ENCODE measurements around the gene NUP98. TPM values are rescaled to one million over a fixed set of nuclear protein-coding genes. Genes with fewer than 3 reads are reported as not detected.

The NUP98 gene
- total RNA-seq, 1 donor from 2014 or later, result 129 TPM

DNA sequence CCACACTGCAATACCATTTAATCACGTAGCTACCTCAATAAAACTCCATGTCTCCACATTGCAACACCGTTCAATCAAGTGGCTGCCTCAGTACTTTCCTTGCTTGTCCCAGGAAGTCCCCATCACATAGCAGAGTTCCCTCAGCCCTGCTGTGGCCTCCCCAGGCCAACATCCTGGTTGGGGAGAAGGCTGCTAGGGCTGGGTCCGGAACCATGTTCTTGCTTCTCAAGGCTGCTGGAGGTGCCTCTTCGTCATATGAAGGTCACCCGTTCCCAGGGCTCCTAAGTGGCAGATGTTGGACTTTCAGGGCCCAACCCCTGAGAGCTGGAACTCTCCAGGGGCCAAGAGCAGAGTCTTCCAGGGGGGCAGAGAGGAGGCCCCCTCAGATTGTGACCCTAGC is 158.8 kb downstream of the NUP98 start:
- H3K27me3 Mint-ChIP-seq, result peaks cover 20% of the 10 kb centered on the region
- DNase-seq, result no peak
- no peaks in the 10 kb centered on the region for H3K9me3 Mint-ChIP-seq
- H3K36me3 Mint-ChIP-seq (ENCODE audit: low read depth), result no peaks in the 10 kb centered on the region
- peaks cover 5% of the 10 kb centered on the region for H3K4me1 Mint-ChIP-seq
- H3K4me3 Mint-ChIP-seq, result no peak overlapping the region
- intact Hi-C loops (cut with micrococcal nuclease), result no loop called here
- no peak overlapping the region for H3K27ac Mint-ChIP-seq

DNA sequence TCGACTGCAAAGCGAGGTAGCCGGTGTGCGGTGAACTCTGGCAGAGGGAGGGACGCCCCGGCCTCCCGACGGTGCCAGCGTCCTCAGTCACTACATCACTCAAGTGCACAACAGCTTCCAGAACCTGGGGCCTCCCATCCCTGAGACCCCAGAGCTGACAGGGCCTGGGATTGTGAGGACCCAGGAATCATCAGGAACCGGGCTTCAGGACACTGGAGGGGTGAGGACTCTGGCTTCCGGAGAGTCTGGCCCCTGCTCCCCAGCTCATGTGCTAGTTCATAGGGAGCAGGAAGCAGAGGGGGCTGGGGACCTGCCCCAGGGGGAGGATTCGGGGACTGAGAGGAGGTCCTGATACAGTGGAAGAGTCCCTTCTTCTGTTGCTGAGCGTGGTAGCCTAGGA is 160.2 kb downstream of the NUP98 start:
- Mint-ChIP-seq H3K36me3 (ENCODE audit: low read depth) (no peaks in the 10 kb centered on the region), H3K27ac (no peak overlapping the region), H3K4me3 (no peak overlapping the region), H3K27me3 (peaks cover 10% of the 10 kb centered on the region), H3K4me1 (peaks cover 2% of the 10 kb centered on the region), H3K9me3 (no peaks in the 10 kb centered on the region)
- intact Hi-C loops (cut with micrococcal nuclease), result no loop called here
- no peak for DNase-seq

DNA sequence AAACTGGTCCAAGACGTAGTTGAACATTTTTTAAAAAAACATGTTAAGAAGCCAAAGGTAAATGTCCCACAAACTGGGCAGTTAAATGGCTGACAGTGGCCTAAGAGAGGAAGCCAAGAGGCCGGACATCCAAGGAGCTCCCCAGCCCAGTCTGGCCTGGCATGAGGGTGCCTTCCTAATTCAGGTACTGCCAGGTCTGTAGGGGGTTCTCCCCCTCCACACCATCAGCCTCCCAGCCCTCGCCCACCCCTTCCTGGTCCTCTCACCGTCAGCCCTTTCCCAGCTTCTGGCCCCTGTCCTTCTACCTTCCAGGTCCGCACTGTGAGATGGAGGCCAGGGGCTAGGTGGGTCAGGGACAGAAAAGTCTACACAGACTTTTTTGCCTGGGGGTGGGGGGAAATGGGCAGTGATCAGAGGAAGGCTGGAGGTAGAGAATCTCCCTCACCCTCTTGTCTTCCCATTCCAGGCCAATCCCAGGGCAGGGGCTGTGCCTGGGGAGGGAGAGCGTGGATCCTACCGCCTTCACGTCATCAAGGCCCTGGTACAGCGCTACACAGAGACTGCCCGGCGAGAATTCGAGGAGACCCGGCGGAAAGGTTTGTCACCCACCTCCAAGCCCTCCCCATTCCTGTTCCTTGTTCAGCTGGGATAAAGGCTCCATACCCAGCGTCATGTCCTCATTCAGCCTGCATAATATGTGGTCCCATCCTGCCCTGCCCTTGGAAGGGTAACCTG is 161.5 kb downstream of the NUP98 start:
- no peak for DNase-seq
- no peaks in the 10 kb centered on the region for H3K4me1 Mint-ChIP-seq
- H3K36me3 Mint-ChIP-seq (ENCODE audit: low read depth), result no peaks in the 10 kb centered on the region
- intact Hi-C loops (cut with micrococcal nuclease), result no loop called here
- H3K27ac Mint-ChIP-seq, result no peak overlapping the region
- H3K27me3 Mint-ChIP-seq, result peaks cover 1% of the 10 kb centered on the region
- no peaks in the 10 kb centered on the region for H3K9me3 Mint-ChIP-seq
- no peak overlapping the region for H3K4me3 Mint-ChIP-seq

DNA sequence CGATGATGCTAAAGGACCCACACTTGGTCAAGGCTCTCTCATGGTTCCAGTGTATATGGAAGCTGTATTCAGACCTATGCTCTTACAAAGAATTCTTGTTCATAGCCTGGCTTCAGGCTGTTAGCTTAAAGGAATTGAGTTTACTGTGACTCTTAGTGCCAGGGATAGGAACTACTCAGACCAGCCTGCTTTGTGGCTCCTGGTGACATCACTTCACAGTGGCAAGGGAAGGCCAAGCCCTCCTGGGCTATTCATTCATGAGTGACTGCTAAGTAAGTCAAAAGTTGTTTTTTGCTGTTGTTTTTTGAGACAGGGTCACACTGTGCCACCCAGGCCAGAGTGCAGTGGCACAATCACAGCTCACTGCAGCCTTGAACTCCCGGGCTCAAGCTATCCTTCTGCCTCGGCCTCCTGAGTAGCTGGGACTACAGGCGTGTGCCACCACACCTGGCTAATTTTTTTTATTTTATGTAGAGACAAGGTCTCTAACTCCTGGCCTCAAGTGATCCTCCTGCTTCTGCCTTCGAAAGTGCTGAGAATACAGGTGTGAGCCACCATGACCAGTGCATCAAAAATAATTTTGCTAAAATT is 165.2 kb downstream of the NUP98 start:
- Mint-ChIP-seq H3K4me3 (no peak overlapping the region), H3K27ac (no peak overlapping the region), H3K36me3 (ENCODE audit: low read depth) (no peaks in the 10 kb centered on the region), H3K27me3 (no peaks in the 10 kb centered on the region), H3K9me3 (no peaks in the 10 kb centered on the region), H3K4me1 (no peaks in the 10 kb centered on the region)
- DNase-seq, result no peak
- intact Hi-C loops (cut with micrococcal nuclease), result no loop called here

DNA sequence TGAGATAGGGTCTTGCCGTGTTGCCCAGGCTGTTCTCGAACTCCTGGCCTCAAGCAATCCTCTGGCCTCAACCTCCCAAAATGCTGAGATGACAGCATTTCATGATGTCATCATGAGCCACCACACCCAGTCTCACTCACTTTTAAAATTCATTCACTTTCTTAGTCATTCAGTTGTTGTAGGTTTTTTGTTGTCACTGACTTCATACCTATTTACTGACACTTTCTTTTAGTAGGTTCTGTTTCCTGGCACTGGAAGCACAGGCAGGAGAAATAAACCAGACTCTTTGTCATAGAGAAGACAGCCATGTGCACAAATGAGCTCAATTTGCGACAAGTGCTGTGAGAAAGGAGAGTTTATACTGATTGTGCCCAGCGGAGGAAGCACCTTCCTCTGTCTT is 166.0 kb downstream of the NUP98 start:
- intact Hi-C loops (cut with micrococcal nuclease), result no loop called here
- Mint-ChIP-seq H3K36me3 (ENCODE audit: low read depth) (no peaks in the 10 kb centered on the region), H3K4me1 (no peaks in the 10 kb centered on the region), H3K27me3 (no peaks in the 10 kb centered on the region), H3K4me3 (no peak overlapping the region), H3K27ac (no peak overlapping the region), H3K9me3 (no peaks in the 10 kb centered on the region)
- DNase-seq, result no peak

DNA sequence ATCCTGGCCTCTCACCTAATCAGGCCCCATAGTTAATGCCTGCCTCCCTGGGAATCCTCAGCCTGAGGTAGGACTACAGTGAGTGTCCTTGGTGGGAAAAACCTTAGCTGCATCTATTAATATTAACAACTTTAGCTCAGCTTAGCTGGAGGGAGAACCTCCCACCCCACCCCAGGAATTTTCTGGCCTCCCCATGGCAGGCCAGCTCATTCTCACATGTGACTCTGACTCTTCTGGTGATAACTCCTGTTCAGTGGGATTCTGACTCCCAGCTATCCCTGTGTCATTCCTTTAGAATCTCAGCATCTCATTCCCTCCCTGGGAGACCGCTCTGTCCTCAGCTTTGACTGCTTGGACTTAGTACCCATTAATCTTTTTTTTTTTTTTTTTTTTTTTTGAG is 170.1 kb downstream of the NUP98 start:
- Mint-ChIP-seq H3K27ac (no peak overlapping the region), H3K9me3 (no peaks in the 10 kb centered on the region), H3K4me1 (peaks cover 2% of the 10 kb centered on the region), H3K36me3 (ENCODE audit: low read depth) (no peaks in the 10 kb centered on the region), H3K27me3 (no peaks in the 10 kb centered on the region), H3K4me3 (no peak overlapping the region)
- no peak for DNase-seq
- intact Hi-C loops (cut with micrococcal nuclease), result no loop called here

DNA sequence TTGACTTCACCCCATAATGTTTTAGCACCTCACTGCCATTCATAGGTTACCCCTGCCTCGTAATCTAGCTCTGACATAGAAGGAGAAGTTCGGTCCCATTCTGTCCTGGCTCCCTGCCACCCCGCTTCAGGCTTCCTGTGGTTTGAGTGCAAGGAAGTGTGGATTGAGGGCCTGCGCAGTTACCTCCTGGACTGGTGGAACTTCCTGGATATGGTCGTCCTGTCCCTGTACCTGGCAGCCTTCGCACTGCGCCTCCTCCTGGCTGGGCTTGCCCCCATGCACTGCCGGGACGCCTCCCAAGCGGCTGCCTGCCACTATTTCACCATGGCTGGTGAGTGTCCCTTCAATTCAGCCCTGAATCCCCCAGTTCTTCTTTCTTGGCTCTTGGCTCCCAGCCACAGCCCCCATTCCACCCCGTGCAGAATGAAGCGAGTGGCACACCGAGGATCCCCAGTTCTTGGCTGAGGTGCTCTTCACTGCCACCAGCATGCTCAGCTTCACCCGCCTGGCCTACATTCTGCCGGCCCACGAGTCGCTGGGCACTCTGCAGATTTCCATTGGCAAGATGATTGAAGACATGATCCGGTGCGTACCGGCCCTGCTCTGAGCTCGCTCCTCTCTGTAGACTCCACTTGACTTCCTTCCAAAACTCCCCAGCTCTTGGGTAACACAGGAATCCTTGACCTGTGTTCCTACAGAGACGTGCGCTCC is 170.9 kb downstream of the NUP98 start:
- no peaks in the 10 kb centered on the region for H3K9me3 Mint-ChIP-seq
- no peak for DNase-seq
- no peaks in the 10 kb centered on the region for H3K27me3 Mint-ChIP-seq
- intact Hi-C loops (cut with micrococcal nuclease), result no loop called here
- H3K36me3 Mint-ChIP-seq (ENCODE audit: low read depth), result no peaks in the 10 kb centered on the region
- H3K27ac Mint-ChIP-seq, result no peak overlapping the region
- H3K4me3 Mint-ChIP-seq, result no peak overlapping the region
- H3K4me1 Mint-ChIP-seq, result peaks cover 2% of the 10 kb centered on the region

Other genes starting within 250 kb of the NUP98 start
- gene ART5, start 155.6 kb downstream of the NUP98 start, total RNA-seq, result not detected in 2 replicates
- not detected in 2 replicates for gene ART1, start 152.4 kb downstream of the NUP98 start, total RNA-seq
- 2.0 and 2.7 TPM in 2 replicates for gene CHRNA10, start 126.2 kb downstream of the NUP98 start, total RNA-seq
- 30.0 and 32.5 TPM in 2 replicates for gene PGAP2, start 11.0 kb upstream of the NUP98 start, total RNA-seq
- 174 and 176 TPM in 2 replicates for gene RHOG, start 43.4 kb upstream of the NUP98 start, total RNA-seq
- 60.6 and 63.4 TPM in 2 replicates for gene STIM1, start 58.1 kb upstream of the NUP98 start, total RNA-seq

Measured in activated CD4-positive, alpha-beta T cell treated with anti-CD3 and anti-CD28 coated beads, Interleukin-2, amount 10 ng/mL, durations not matched to agents 24 days and 14 days (primary cell).